GM18498 (cell line): ENCODE measurements around the gene ICAM2.
"Not testable (repeated sequence)": the region's sequence is repeated elsewhere in the genome, so short reads cannot be mapped to it uniquely, and the experiment has no call there.

Source experiments
- ATAC-seq: cut with Tn5 transposase; IDR thresholded peaks from one replicate; pipeline ENCODE4 v1.9.1; 2021; ENCODE audit warnings: mild to moderate bottlenecking, moderate library complexity; ENCODE audit not compliant: unreplicated experiment

The ICAM2 gene

GRCh38 chr17:64015447-64015846, 5.0 kb downstream of the ICAM2 start:
- no peak for ATAC-seq

GRCh38 chr17:64009571-64010402, 10.6 kb downstream of the ICAM2 start:
- no peak for ATAC-seq

- ATAC-seq, result no peak
Observed at GRCh38 chr17:64008830-64009229, 11.6 kb downstream of the ICAM2 start.

GRCh38 chr17:64008346-64008745, 12.1 kb downstream of the ICAM2 start:
- ATAC-seq, result no peak

GRCh38 chr17:64007838-64008282, 12.6 kb downstream of the ICAM2 start:
- no peak for ATAC-seq

- ATAC-seq, result not testable (repeated sequence)
Observed at GRCh38 chr17:64007089-64007837, 13.2 kb downstream of the ICAM2 start.

- no peak for ATAC-seq
Observed at GRCh38 chr17:64006361-64007088, 13.9 kb downstream of the ICAM2 start.

- no peak for ATAC-seq
Observed at GRCh38 chr17:64005734-64006167, 14.7 kb downstream of the ICAM2 start.

- no peak for ATAC-seq
Observed at GRCh38 chr17:64004903-64005733, 15.3 kb downstream of the ICAM2 start.

- ATAC-seq, result no peak
Observed at GRCh38 chr17:64004218-64004770, 16.1 kb downstream of the ICAM2 start.

GRCh38 chr17:64003526-64004121, 16.8 kb downstream of the ICAM2 start:
- no peak for ATAC-seq

- ATAC-seq, result no peak
Observed at GRCh38 chr17:64002658-64003525, 17.5 kb downstream of the ICAM2 start.

- no peak for ATAC-seq
Observed at GRCh38 chr17:64001763-64002529, 18.5 kb downstream of the ICAM2 start.

- no peak for ATAC-seq
Observed at GRCh38 chr17:64001091-64001579, 19.3 kb downstream of the ICAM2 start.

- no peak for ATAC-seq
Observed at GRCh38 chr17:63999680-64000531, 20.5 kb downstream of the ICAM2 start.

GRCh38 chr17:63998721-63999679, 21.4 kb downstream of the ICAM2 start:
- ATAC-seq, result no peak
